Peyer's patch (tissue), 4 donors: ENCODE results near the gene GLI3. TPM values are rescaled to one million over a fixed set of nuclear protein-coding genes. Genes with fewer than 3 reads are reported as not detected.

Experiments used
- DNase-seq, 3 donors: peaks; one replicate each; pipeline ENCODE4 v3.0.0-alpha.2; 2017 to 2019
- H3K27ac ChIP-seq, 4 donors: fragments of 200-600 bp; sonication (generic); one replicate each; pipeline ENCODE4 v1.5.1; 2016 to 2019
- H3K27me3 ChIP-seq, 2 donors: fragments of 200-600 bp; sonication (generic); one replicate each; pipeline ENCODE4 v1.5.1; 2019
- H3K36me3 ChIP-seq, 3 donors: fragments of 200-600 bp; sonication (generic); one replicate each; pipeline ENCODE4 v1.5.1; 2016 to 2019
- H3K4me1 ChIP-seq, 4 donors: fragments of 200-600 bp; sonication (generic); one replicate each; pipeline ENCODE4 v1.5.1; 2016 to 2019
- H3K4me3 ChIP-seq, 4 donors: fragments of 200-600 bp; sonication (generic); 1 replicate in 3 of 4; 2 replicates in 1 of 4; pipeline ENCODE4 v1.5.1; 2016 to 2019; ENCODE audit warnings: mild to moderate bottlenecking in 1 of 4
- H3K9me3 ChIP-seq, 4 donors: fragments of 200-600 bp; sonication (generic); one replicate each; pipeline ENCODE4 v1.5.1; 2016 to 2019; ENCODE audit warnings: mild to moderate bottlenecking in 1 of 4
- CTCF ChIP-seq, 6 experiments: fragments of 450-650 bp in 4 of 6; fragments of 200-600 bp in 2 of 6; sonication (generic) in 1 of 6; IDR thresholded peaks; one replicate each; pipeline ENCODE4 v1.5.1; 2017 to 2019; ENCODE audit warnings: antibody characterized with exemption in 6 of 6, mild to moderate bottlenecking in 3 of 6, moderate library complexity in 1 of 6
- POLR2A ChIP-seq, 2 donors: fragments of 450-650 bp; IDR thresholded peaks; one replicate each; pipeline ENCODE4 v1.5.1; 2017; ENCODE audit warnings: antibody characterized with exemption in 2 of 2, mild to moderate bottlenecking in 2 of 2, moderate library complexity in 2 of 2
- total RNA-seq, 4 donors: library from RNA; depleted of rRNA; stranded (reverse); fragments of >200 nt; gene quantifications; one replicate each; pipeline ENCODE4 v1.1.0, GENCODE V29; 2016

GLI3 gene
- total RNA-seq, 4 donors from 2014 or later = 0.53 to 30.5 (median 3.1) TPM

- H3K27ac ChIP-seq = no peak overlapping the region
- H3K4me1 ChIP-seq = peaks cover 0 to 13% (median 0%) of the 10 kb centered on the region in 4 donors
Observed at GRCh38 chr7:42107484-42108240, 129.3 kb downstream of the GLI3 start.

GRCh38 chr7:42106562-42106961 lies 130.4 kb downstream of the GLI3 start:
- Histone ChIP-seq H3K27me3 (no peaks in the 10 kb centered on the region), H3K36me3 (no peaks in the 10 kb centered on the region), H3K4me1 (peaks cover 0 to 13% (median 0%) of the 10 kb centered on the region in 4 donors), H3K9me3 (no peaks in the 10 kb centered on the region), H3K27ac (peak overlapping the region in 1 of 4 donors; percentile 27), H3K4me3 (no peak overlapping the region)
- no peak for DNase-seq
- TF ChIP-seq CTCF (IDR thresholded peaks at IDR 0.05) = no peak
- TF ChIP-seq POLR2A (IDR thresholded peaks at IDR 0.05) = no peak

More at GRCh38 chr7:42107484-42108240, 129.3 kb downstream of the GLI3 start:
- TF ChIP-seq POLR2A (IDR thresholded peaks at IDR 0.05) (no peak), CTCF (IDR thresholded peaks at IDR 0.05) (no peak)
- H3K4me3 ChIP-seq = no peak overlapping the region
- H3K27me3 ChIP-seq = no peaks in the 10 kb centered on the region
- DNase-seq = no peak
- no peaks in the 10 kb centered on the region for H3K9me3 ChIP-seq
- H3K36me3 ChIP-seq = no peaks in the 10 kb centered on the region

GRCh38 chr7:42105554-42106358 lies 131.3 kb downstream of the GLI3 start:
- no peak for TF ChIP-seq CTCF (IDR thresholded peaks at IDR 0.05)
- no peak for TF ChIP-seq POLR2A (IDR thresholded peaks at IDR 0.05)
- Histone ChIP-seq H3K9me3 (no peaks in the 10 kb centered on the region), H3K36me3 (no peaks in the 10 kb centered on the region), H3K4me1 (peaks cover 0 to 13% (median 0%) of the 10 kb centered on the region in 4 donors), H3K27ac (peak overlapping the region in 1 of 4 donors; percentile 27), H3K27me3 (no peaks in the 10 kb centered on the region), H3K4me3 (no peak overlapping the region)
- no peak for DNase-seq

GRCh38 chr7:42104694-42105093 lies 132.3 kb downstream of the GLI3 start:
- no peaks in the 10 kb centered on the region for H3K36me3 ChIP-seq
- H3K27ac ChIP-seq = no peak overlapping the region
- H3K4me1 ChIP-seq = peaks cover 0 to 13% (median 0%) of the 10 kb centered on the region in 4 donors
- no peaks in the 10 kb centered on the region for H3K27me3 ChIP-seq
- no peak overlapping the region for H3K4me3 ChIP-seq
- H3K9me3 ChIP-seq = no peaks in the 10 kb centered on the region
- TF ChIP-seq CTCF (IDR thresholded peaks at IDR 0.05) (no peak), POLR2A (IDR thresholded peaks at IDR 0.05) (no peak)
- DNase-seq = no peak

GRCh38 chr7:42104231-42104630 lies 132.8 kb downstream of the GLI3 start:
- no peak for DNase-seq
- no peaks in the 10 kb centered on the region for H3K27me3 ChIP-seq
- no peaks in the 10 kb centered on the region for H3K36me3 ChIP-seq
- H3K9me3 ChIP-seq = no peaks in the 10 kb centered on the region
- no peak overlapping the region for H3K4me3 ChIP-seq
- H3K27ac ChIP-seq = no peak overlapping the region
- H3K4me1 ChIP-seq = peaks cover 0 to 13% (median 0%) of the 10 kb centered on the region in 4 donors
- TF ChIP-seq POLR2A (IDR thresholded peaks at IDR 0.05) (no peak), CTCF (IDR thresholded peaks at IDR 0.05) (no peak)
